Loucy (cell line): ENCODE results near the gene EP400.

Experiments
- EZH2phosphoT487 ChIP-seq: fragments of 200-600 bp; IDR thresholded peaks from 2 replicates; pipeline ENCODE4 v1.6.1; 2018; ENCODE audit warnings: antibody characterized with exemption, mild to moderate bottlenecking, moderate library complexity, borderline replicate concordance
- TF ChIP-seq, protein P1 (sequence below): fragments of 200-600 bp; sonication (generic); conservative IDR thresholded peaks from 2 replicates; pipeline ENCODE4 v1.5.1; 2014; ENCODE audit warnings: mild to moderate bottlenecking, antibody characterized with exemption, low read length

- TF ChIP-seq, protein P1, sequence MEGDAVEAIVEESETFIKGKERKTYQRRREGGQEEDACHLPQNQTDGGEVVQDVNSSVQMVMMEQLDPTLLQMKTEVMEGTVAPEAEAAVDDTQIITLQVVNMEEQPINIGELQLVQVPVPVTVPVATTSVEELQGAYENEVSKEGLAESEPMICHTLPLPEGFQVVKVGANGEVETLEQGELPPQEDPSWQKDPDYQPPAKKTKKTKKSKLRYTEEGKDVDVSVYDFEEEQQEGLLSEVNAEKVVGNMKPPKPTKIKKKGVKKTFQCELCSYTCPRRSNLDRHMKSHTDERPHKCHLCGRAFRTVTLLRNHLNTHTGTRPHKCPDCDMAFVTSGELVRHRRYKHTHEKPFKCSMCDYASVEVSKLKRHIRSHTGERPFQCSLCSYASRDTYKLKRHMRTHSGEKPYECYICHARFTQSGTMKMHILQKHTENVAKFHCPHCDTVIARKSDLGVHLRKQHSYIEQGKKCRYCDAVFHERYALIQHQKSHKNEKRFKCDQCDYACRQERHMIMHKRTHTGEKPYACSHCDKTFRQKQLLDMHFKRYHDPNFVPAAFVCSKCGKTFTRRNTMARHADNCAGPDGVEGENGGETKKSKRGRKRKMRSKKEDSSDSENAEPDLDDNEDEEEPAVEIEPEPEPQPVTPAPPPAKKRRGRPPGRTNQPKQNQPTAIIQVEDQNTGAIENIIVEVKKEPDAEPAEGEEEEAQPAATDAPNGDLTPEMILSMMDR, result no peak
- no peak for TF ChIP-seq EZH2phosphoT487
These were observed 30.2 kb upstream of the EP400 start for GRCh38 chr12:131919366-131920156.
